NOMO-1 treated with dmso at 0.1 percent for 144 hours (cell line): Measurements from ENCODE around the gene TCF3.

Experiments used
- DNase-seq: peaks from one replicate; lab custom pipeline; 2025; ENCODE audit not compliant: unreplicated experiment; lab: John Stamatoyannopoulos, UW

Gene TCF3

GRCh38 chr19:1587872-1588271 is 64.5 kb downstream of the TCF3 start:
- no peak for DNase-seq

- DNase-seq, result no peak
These were observed 67.2 kb downstream of the TCF3 start for GRCh38 chr19:1585243-1585580.

GRCh38 chr19:1584500-1585242 is 67.7 kb downstream of the TCF3 start:
- no peak for DNase-seq

GRCh38 chr19:1582201-1582600 is 70.2 kb downstream of the TCF3 start:
- DNase-seq, result no peak

- no peak for DNase-seq
These were observed 71.5 kb downstream of the TCF3 start for GRCh38 chr19:1580957-1581356.

GRCh38 chr19:1580382-1580781 is 72.0 kb downstream of the TCF3 start:
- DNase-seq, result no peak

- no peak for DNase-seq
These were observed 73.2 kb downstream of the TCF3 start for GRCh38 chr19:1579222-1579621.

GRCh38 chr19:1577929-1578618 is 74.3 kb downstream of the TCF3 start:
- no peak for DNase-seq

- DNase-seq, result no peak
These were observed 75.1 kb downstream of the TCF3 start for GRCh38 chr19:1577090-1577928.

GRCh38 chr19:1576242-1577089 is 75.9 kb downstream of the TCF3 start:
- DNase-seq, result no peak

- DNase-seq, result no peak
These were observed 76.8 kb downstream of the TCF3 start for GRCh38 chr19:1575323-1576241.

- DNase-seq, result no peak
These were observed 77.9 kb downstream of the TCF3 start for GRCh38 chr19:1574354-1575136.

GRCh38 chr19:1572795-1573194 is 79.6 kb downstream of the TCF3 start:
- DNase-seq, result no peak

- DNase-seq, result no peak
These were observed 81.1 kb downstream of the TCF3 start for GRCh38 chr19:1571358-1571757.

- no peak for DNase-seq
These were observed 81.6 kb downstream of the TCF3 start for GRCh38 chr19:1570836-1571235.

- no peak for DNase-seq
These were observed 82.4 kb downstream of the TCF3 start for GRCh38 chr19:1569997-1570396.

GRCh38 chr19:1568320-1569019 is 83.9 kb downstream of the TCF3 start, which contains the start of gene MEX3D:
Gene MEX3D (minus strand): TSS chr19:1568325. CDS start chr19:1568058, 267 bp downstream.
- DNase-seq, result no peak

- DNase-seq, result no peak
These were observed 84.6 kb downstream of the TCF3 start for GRCh38 chr19:1567848-1568227.
